PC-3 (cell line): Measurements from ENCODE around the gene INAVA.

ENCODE experiments used
- EZH2 ChIP-seq: fragments of 300-600 bp; sonication (generic); IDR thresholded peaks from one replicate; pipeline ENCODE4 v1.6.1; 2017; ENCODE audit warnings: antibody characterized with exemption, mild to moderate bottlenecking, low read length; ENCODE audit not compliant: unreplicated experiment
- TF ChIP-seq, protein P1 (sequence below): fragments of 300-600 bp; sonication (generic); conservative IDR thresholded peaks from 2 replicates; pipeline ENCODE4 v1.5.1; 2017; ENCODE audit warnings: antibody characterized with exemption, low read depth, mild to moderate bottlenecking, low read length

DNA sequence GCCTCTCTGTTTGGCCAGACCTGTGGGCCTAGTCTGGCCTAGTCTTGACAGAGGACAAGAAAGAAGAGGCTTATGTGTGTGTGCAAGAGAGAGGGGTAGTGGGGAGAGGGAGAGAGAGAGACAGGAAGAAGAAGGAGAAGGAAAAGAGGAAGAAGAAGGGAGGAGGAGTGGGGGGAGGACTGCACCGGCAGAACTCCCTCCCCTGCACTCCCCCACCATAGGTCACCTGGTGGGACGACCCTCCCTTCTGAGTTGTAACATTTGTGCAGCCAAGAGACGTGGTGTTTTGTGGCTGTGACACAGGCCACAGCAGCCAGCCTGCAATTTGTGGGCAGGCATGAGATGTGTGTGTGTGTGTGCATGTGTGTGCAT lies 4.3 kb downstream of the INAVA start:
- TF ChIP-seq, protein P1, sequence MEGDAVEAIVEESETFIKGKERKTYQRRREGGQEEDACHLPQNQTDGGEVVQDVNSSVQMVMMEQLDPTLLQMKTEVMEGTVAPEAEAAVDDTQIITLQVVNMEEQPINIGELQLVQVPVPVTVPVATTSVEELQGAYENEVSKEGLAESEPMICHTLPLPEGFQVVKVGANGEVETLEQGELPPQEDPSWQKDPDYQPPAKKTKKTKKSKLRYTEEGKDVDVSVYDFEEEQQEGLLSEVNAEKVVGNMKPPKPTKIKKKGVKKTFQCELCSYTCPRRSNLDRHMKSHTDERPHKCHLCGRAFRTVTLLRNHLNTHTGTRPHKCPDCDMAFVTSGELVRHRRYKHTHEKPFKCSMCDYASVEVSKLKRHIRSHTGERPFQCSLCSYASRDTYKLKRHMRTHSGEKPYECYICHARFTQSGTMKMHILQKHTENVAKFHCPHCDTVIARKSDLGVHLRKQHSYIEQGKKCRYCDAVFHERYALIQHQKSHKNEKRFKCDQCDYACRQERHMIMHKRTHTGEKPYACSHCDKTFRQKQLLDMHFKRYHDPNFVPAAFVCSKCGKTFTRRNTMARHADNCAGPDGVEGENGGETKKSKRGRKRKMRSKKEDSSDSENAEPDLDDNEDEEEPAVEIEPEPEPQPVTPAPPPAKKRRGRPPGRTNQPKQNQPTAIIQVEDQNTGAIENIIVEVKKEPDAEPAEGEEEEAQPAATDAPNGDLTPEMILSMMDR = no peak
- no peak for TF ChIP-seq EZH2
